ENCODE data around the gene KAT6B. TPM values are rescaled to one million over a fixed set of nuclear protein-coding genes. Genes with fewer than 3 reads are reported as not detected.

KAT6B gene
- polyA plus RNA-seq, 1 donor from 2014 or later, result 11.5 TPM

- Histone ChIP-seq H3F3A (ENCODE audit: insufficient read depth, low read length, poor library complexity, severe bottlenecking) (no peaks in the 10 kb centered on the region), H3K79me2 (replicated peaks; ENCODE audit: insufficient read depth, low read length) (no peaks in the 10 kb centered on the region), H3K27me3 (ENCODE audit: insufficient read depth, low read depth, low read length) (no peaks in the 10 kb centered on the region), H2AFZ (ENCODE audit: low read depth, low read length) (no peak overlapping the region), H3K36me3 (ENCODE audit: insufficient read depth, low read length) (no peaks in the 10 kb centered on the region), H3K9me2 (ENCODE audit: insufficient read depth, low read length) (no peaks in the 10 kb centered on the region), H3K4me3 (ENCODE audit: low read length) (no peak overlapping the region), H3K9me3 (ENCODE audit: low read length) (no peaks in the 10 kb centered on the region), H3K27ac (ENCODE audit: low read length) (no peak overlapping the region), H3K9ac (ENCODE audit: low read length) (no peak overlapping the region), H3K4me2 (ENCODE audit: low read length) (no peak overlapping the region), H4K20me1 (ENCODE audit: insufficient read depth) (no peaks in the 10 kb centered on the region)
- no peak for TF ChIP-seq TAF1 (IDR thresholded peaks at IDR 0.05; ENCODE audit: low read depth)
- no peak for TF ChIP-seq POLR2AphosphoS5 (IDR thresholded peaks at IDR 0.05)
- no peak for TF ChIP-seq CTCF (IDR thresholded peaks at IDR 0.05; ENCODE audit: poor library complexity, severe bottlenecking)
Observed at GRCh38 chr10:75071756-75072155, 245.4 kb downstream of the KAT6B start.

DNA sequence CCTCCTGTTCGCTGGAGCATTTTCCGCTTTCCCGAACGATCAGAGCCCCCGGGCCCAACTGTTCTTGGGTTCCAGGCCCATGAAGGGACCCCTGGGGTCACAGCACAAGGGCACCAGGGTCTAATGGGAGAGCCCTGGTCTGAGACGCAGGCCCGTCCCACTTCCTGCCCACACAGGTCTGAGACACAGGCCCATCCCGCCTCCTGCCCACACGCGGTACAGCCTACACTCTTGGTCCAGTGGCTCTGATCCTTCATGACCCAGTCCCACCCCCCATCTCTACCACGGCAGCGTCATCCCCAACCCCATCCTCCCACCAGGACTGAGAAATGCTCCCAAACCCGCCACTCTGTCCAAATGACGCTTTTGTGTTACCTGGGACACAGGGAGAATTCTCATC is 246.3 kb downstream of the KAT6B start:
- Histone ChIP-seq H3K9me3 (ENCODE audit: low read length) (no peaks in the 10 kb centered on the region), H2AFZ (ENCODE audit: low read depth, low read length) (no peak overlapping the region), H3K9ac (ENCODE audit: low read length) (no peak overlapping the region), H3K4me3 (ENCODE audit: low read length) (no peak overlapping the region), H3K9me2 (ENCODE audit: insufficient read depth, low read length) (no peaks in the 10 kb centered on the region), H3K27me3 (ENCODE audit: insufficient read depth, low read depth, low read length) (no peaks in the 10 kb centered on the region), H3K4me2 (ENCODE audit: low read length) (no peak overlapping the region), H3K79me2 (replicated peaks; ENCODE audit: insufficient read depth, low read length) (no peaks in the 10 kb centered on the region), H3F3A (ENCODE audit: insufficient read depth, low read length, poor library complexity, severe bottlenecking) (no peaks in the 10 kb centered on the region), H4K20me1 (ENCODE audit: insufficient read depth) (no peaks in the 10 kb centered on the region), H3K36me3 (ENCODE audit: insufficient read depth, low read length) (no peaks in the 10 kb centered on the region), H3K27ac (ENCODE audit: low read length) (no peak overlapping the region)
- TF ChIP-seq POLR2AphosphoS5 (IDR thresholded peaks at IDR 0.05), result no peak
- no peak for TF ChIP-seq EP300 (conservative IDR thresholded peaks at IDR 0.05; ENCODE audit: poor library complexity, severe bottlenecking)
- TF ChIP-seq RAD21 (conservative IDR thresholded peaks at IDR 0.05), result no peak
- no peak for TF ChIP-seq SMC3 (conservative IDR thresholded peaks at IDR 0.05; ENCODE audit: poor library complexity)
- TF ChIP-seq CTCF (IDR thresholded peaks at IDR 0.05; ENCODE audit: poor library complexity, severe bottlenecking), result no peak
- no peak for TF ChIP-seq TAF1 (IDR thresholded peaks at IDR 0.05; ENCODE audit: low read depth)
- no peak for TF ChIP-seq MXI1 (conservative IDR thresholded peaks at IDR 0.05; ENCODE audit: poor library complexity, severe bottlenecking)
- no peak for TF ChIP-seq EZH2 (IDR thresholded peaks at IDR 0.05; ENCODE audit: borderline replicate concordance, insufficient read depth, low read length, poor library complexity, severe bottlenecking)
- TF ChIP-seq, protein P1, sequence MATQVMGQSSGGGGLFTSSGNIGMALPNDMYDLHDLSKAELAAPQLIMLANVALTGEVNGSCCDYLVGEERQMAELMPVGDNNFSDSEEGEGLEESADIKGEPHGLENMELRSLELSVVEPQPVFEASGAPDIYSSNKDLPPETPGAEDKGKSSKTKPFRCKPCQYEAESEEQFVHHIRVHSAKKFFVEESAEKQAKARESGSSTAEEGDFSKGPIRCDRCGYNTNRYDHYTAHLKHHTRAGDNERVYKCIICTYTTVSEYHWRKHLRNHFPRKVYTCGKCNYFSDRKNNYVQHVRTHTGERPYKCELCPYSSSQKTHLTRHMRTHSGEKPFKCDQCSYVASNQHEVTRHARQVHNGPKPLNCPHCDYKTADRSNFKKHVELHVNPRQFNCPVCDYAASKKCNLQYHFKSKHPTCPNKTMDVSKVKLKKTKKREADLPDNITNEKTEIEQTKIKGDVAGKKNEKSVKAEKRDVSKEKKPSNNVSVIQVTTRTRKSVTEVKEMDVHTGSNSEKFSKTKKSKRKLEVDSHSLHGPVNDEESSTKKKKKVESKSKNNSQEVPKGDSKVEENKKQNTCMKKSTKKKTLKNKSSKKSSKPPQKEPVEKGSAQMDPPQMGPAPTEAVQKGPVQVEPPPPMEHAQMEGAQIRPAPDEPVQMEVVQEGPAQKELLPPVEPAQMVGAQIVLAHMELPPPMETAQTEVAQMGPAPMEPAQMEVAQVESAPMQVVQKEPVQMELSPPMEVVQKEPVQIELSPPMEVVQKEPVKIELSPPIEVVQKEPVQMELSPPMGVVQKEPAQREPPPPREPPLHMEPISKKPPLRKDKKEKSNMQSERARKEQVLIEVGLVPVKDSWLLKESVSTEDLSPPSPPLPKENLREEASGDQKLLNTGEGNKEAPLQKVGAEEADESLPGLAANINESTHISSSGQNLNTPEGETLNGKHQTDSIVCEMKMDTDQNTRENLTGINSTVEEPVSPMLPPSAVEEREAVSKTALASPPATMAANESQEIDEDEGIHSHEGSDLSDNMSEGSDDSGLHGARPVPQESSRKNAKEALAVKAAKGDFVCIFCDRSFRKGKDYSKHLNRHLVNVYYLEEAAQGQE (IDR thresholded peaks at IDR 0.05; ENCODE audit: borderline replicate concordance), result no peak
